ENCODE results near the gene STX2. TPM values are rescaled to one million over a fixed set of nuclear protein-coding genes. Genes with fewer than 3 reads are reported as not detected.

STX2 gene
- total RNA-seq, 1 donor: 43.8 TPM

DNA sequence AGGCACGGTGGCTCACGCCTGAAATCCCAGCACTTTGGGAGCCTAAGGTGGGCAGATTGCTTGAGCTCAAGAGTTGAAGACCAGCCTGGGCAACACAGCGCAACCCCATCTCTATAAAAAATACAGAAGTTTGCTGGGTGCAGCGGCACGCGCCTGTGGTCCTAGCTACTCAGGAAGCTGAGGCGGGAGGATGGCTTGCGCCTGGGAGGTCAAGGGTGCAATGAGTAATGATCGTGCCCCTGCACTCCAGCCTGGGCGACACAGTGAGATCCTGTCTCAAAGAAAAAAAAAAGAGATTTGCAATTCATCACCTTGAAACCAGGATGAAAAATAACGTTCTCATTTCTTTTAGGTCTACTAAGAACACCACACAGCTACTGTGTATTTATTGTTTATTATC, 4.0 kb downstream of the STX2 start:
- Histone ChIP-seq H3K4me3 (ENCODE audit: insufficient read depth, low read length) (no peak overlapping the region), H3K27me3 (ENCODE audit: insufficient read depth, low read length) (no peaks in the 10 kb centered on the region), H3K79me2 (ENCODE audit: insufficient read depth, low read length) (peaks cover 75% of the 10 kb centered on the region), H3K36me3 (ENCODE audit: insufficient read depth, low read length) (peaks cover 2% of the 10 kb centered on the region), H2AFZ (ENCODE audit: low read length) (no peak overlapping the region), H3K27ac (ENCODE audit: low read depth, low read length) (no peak overlapping the region), H3K4me2 (ENCODE audit: insufficient read depth, low read length) (no peak overlapping the region), H4K20me1 (ENCODE audit: insufficient read depth, low read length) (peaks cover 25% of the 10 kb centered on the region), H3K4me1 (ENCODE audit: insufficient read depth, low read length) (peaks cover 21% of the 10 kb centered on the region), H3K9me3 (ENCODE audit: low read depth, low read length) (no peaks in the 10 kb centered on the region)
- TF ChIP-seq, protein P1, sequence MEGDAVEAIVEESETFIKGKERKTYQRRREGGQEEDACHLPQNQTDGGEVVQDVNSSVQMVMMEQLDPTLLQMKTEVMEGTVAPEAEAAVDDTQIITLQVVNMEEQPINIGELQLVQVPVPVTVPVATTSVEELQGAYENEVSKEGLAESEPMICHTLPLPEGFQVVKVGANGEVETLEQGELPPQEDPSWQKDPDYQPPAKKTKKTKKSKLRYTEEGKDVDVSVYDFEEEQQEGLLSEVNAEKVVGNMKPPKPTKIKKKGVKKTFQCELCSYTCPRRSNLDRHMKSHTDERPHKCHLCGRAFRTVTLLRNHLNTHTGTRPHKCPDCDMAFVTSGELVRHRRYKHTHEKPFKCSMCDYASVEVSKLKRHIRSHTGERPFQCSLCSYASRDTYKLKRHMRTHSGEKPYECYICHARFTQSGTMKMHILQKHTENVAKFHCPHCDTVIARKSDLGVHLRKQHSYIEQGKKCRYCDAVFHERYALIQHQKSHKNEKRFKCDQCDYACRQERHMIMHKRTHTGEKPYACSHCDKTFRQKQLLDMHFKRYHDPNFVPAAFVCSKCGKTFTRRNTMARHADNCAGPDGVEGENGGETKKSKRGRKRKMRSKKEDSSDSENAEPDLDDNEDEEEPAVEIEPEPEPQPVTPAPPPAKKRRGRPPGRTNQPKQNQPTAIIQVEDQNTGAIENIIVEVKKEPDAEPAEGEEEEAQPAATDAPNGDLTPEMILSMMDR (IDR thresholded peaks at IDR 0.05; ENCODE audit: extremely low read depth, low read depth, low read length): no peak
- no peak for DNase-seq (ENCODE audit: insufficient read length, low spot score, missing footprints)

DNA sequence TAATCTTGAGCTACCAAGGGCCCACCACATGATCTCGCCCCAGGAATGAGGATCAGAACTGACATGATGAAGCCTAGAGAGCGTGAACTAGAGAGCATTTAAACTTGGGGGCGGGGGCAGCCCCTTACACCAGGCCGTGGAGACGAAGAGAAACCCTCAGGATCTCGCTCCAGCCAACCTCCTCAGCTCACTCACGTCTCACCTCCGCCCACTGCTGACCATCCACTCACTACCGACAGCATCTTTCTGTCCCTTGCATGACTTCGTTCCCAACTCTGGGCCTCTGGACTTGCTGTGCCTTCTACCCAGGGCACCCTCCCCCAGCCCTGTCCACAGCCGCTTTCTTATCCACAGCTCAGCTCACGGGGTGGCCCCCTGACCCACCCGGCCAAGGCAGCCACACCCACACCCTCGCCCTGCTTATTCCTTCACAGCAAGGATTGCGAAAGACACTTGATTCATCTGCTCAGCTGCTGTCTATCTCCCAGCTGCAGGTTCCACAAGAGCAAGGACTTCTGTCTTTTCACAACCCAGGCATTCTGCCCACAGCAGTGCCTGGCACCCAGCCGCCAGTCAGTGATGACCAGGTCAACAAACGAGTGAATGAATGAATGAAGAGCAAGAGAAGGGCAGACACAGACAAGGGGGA, 6.4 kb downstream of the STX2 start:
- no peak overlapping the region for H3K4me3 ChIP-seq (ENCODE audit: insufficient read depth, low read length)
- H4K20me1 ChIP-seq (ENCODE audit: insufficient read depth, low read length): peaks cover 19% of the 10 kb centered on the region
- peak overlapping the region; percentile 19 for H3K27ac ChIP-seq (ENCODE audit: low read depth, low read length)
- H2AFZ ChIP-seq (ENCODE audit: low read length): no peak overlapping the region
- TF ChIP-seq, protein P1 (IDR thresholded peaks at IDR 0.05; ENCODE audit: extremely low read depth, low read depth, low read length): no peak
- H3K4me2 ChIP-seq (ENCODE audit: insufficient read depth, low read length): peak overlapping the region; percentile 33
- H3K4me1 ChIP-seq (ENCODE audit: insufficient read depth, low read length): peaks cover 11% of the 10 kb centered on the region
- peaks cover 81% of the 10 kb centered on the region for H3K79me2 ChIP-seq (ENCODE audit: insufficient read depth, low read length)
- H3K36me3 ChIP-seq (ENCODE audit: insufficient read depth, low read length): peaks cover 2% of the 10 kb centered on the region
- H3K9me3 ChIP-seq (ENCODE audit: low read depth, low read length): no peaks in the 10 kb centered on the region
- H3K27me3 ChIP-seq (ENCODE audit: insufficient read depth, low read length): no peaks in the 10 kb centered on the region
- peak; percentile 90 for DNase-seq (ENCODE audit: insufficient read length, low spot score, missing footprints)

DNA sequence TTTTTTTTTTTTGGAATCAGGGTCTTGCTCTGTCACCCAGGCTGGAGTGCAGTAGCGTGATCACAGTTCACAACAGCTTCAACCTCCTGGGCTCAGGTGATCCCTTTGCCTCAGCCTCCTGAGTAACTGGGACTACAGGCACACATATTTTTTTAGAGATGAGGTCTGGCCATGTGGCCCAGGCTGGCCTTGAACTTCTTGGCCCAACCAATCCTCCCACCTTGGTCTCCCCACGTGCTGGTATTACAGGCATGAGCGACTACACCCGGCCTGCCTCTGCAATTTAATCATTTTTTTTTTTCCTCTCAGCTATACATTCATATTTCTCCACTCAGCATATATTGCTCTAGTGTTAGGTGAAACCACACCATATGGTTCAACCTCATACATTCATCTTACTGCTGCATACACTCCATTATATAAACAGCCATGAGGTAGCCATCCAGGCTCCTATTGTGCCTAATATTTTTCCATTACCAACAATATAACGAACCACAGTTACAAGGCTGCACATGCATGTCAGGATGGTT, 7.1 kb downstream of the STX2 start:
- Histone ChIP-seq H3K4me2 (ENCODE audit: insufficient read depth, low read length) (no peak overlapping the region), H3K9me3 (ENCODE audit: low read depth, low read length) (no peaks in the 10 kb centered on the region), H3K27me3 (ENCODE audit: insufficient read depth, low read length) (no peaks in the 10 kb centered on the region), H2AFZ (ENCODE audit: low read length) (no peak overlapping the region), H3K4me3 (ENCODE audit: insufficient read depth, low read length) (no peak overlapping the region), H3K27ac (ENCODE audit: low read depth, low read length) (no peak overlapping the region), H3K36me3 (ENCODE audit: insufficient read depth, low read length) (peaks cover 2% of the 10 kb centered on the region), H4K20me1 (ENCODE audit: insufficient read depth, low read length) (peaks cover 17% of the 10 kb centered on the region), H3K4me1 (ENCODE audit: insufficient read depth, low read length) (peaks cover 15% of the 10 kb centered on the region), H3K79me2 (ENCODE audit: insufficient read depth, low read length) (peaks cover 79% of the 10 kb centered on the region)
- DNase-seq (ENCODE audit: insufficient read length, low spot score, missing footprints): no peak
- TF ChIP-seq, protein P1 (IDR thresholded peaks at IDR 0.05; ENCODE audit: extremely low read depth, low read depth, low read length): no peak

DNA sequence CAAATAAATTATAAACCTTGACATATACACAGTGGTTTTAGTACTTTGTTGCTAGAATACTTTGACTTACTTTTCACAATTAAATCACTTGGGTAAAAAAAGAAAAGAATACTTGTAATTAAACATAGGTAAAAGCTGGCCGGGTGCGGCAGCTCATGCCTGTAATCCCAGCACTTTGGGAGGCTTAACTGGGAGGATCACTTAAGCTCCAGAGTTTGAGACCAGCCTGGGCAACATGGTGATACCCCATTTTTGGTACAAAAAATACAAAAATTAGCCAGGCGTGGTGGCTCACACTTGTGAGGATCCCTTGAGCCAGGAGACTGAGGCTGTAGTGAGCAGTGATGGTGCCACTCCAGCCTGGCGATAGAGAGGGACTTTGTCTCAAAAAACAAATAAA, 7.8 kb downstream of the STX2 start:
- Histone ChIP-seq H3K36me3 (ENCODE audit: insufficient read depth, low read length) (peaks cover 2% of the 10 kb centered on the region), H3K4me1 (ENCODE audit: insufficient read depth, low read length) (peaks cover 16% of the 10 kb centered on the region), H3K4me2 (ENCODE audit: insufficient read depth, low read length) (no peak overlapping the region), H3K9me3 (ENCODE audit: low read depth, low read length) (no peaks in the 10 kb centered on the region), H3K27me3 (ENCODE audit: insufficient read depth, low read length) (no peaks in the 10 kb centered on the region), H4K20me1 (ENCODE audit: insufficient read depth, low read length) (peaks cover 17% of the 10 kb centered on the region), H3K27ac (ENCODE audit: low read depth, low read length) (no peak overlapping the region), H3K4me3 (ENCODE audit: insufficient read depth, low read length) (no peak overlapping the region), H2AFZ (ENCODE audit: low read length) (no peak overlapping the region), H3K79me2 (ENCODE audit: insufficient read depth, low read length) (peaks cover 73% of the 10 kb centered on the region)
- TF ChIP-seq, protein P1 (IDR thresholded peaks at IDR 0.05; ENCODE audit: extremely low read depth, low read depth, low read length): no peak
- DNase-seq (ENCODE audit: insufficient read length, low spot score, missing footprints): no peak

Measured in osteoblast (primary cell).